Body of pancreas (tissue), 4 donors: Measurements from ENCODE around the gene MEG3. TPM values are rescaled to one million over a fixed set of nuclear protein-coding genes. Genes with fewer than 3 reads are reported as not detected.

Experiments used
- ATAC-seq: fragments of 150-250 bp; one replicate; pipeline ENCODE4 v1.9.1; 2016
- DNase-seq, 4 donors: peaks; one replicate each; pipeline ENCODE4 v3.0.0-alpha.2; 2019
- H3K27ac ChIP-seq, 4 donors: fragments of 200-600 bp; sonication (generic); 1 replicate in 3 of 4; 2 replicates in 1 of 4; pipeline versions ENCODE4 v1.5.1 to v1.6.1; 2016 to 2019; ENCODE audit warnings: mild to moderate bottlenecking in 1 of 4, mixed read lengths in 1 of 4, moderate library complexity in 1 of 4
- H3K27me3 ChIP-seq, 2 donors: fragments of 200-600 bp; sonication (generic); one replicate each; pipeline ENCODE4 v1.6.0; 2016; ENCODE audit warnings: mild to moderate bottlenecking in 1 of 2
- H3K36me3 ChIP-seq, 2 donors: fragments of 200-600 bp; sonication (generic); replicated peaks in 1 of 2; 2 replicates each; pipeline ENCODE4 v1.5.1; 2016; ENCODE audit warnings: low read depth in 2 of 2; ENCODE audit not compliant: insufficient read depth in 1 of 2
- H3K4me1 ChIP-seq: fragments of 200-600 bp; sonication (generic); one replicate; pipeline ENCODE4 v1.6.0; 2016
- H3K4me3 ChIP-seq, 2 donors: fragments of 200-600 bp; sonication (generic); 1 replicate in 1 of 2; 2 replicates in 1 of 2; pipeline ENCODE4 v1.5.1; 2016 to 2019
- H3K9me3 ChIP-seq, 3 donors: fragments of 200-600 bp; sonication (generic); 1 replicate in 2 of 3; 2 replicates in 1 of 3; pipeline ENCODE4 v1.5.1; 2016
- POLR2A ChIP-seq, 3 donors: fragments of 450-650 bp; IDR thresholded peaks; one replicate each; pipeline ENCODE4 v1.6.1; 2016; ENCODE audit warnings: antibody characterized with exemption in 3 of 3, mild to moderate bottlenecking in 2 of 3
- WGBS, 2 donors: methylation state at CpG; one replicate each; pipeline ENCODE4 v1.1.5; 2017; 5-methylcytosine and 5-hydroxymethylcytosine counted together
- intact Hi-C: fragments of 100-400 bp; cut with DNase I; formaldehyde crosslinking; loops from one replicate; pipeline ENCODE4 v1.15.1; 2023
- total RNA-seq, 2 donors: library from RNA; depleted of rRNA; stranded (reverse); fragments of >200 nt; gene quantifications; one replicate each; pipeline ENCODE4 v1.1.0, GENCODE V29; 2016
- TF ChIP-seq, protein P1 (sequence below), 7 experiments: fragments of 450-650 bp in 4 of 7; fragments of 200-600 bp in 3 of 7; sonication (generic) in 3 of 7; IDR thresholded peaks; one replicate each; pipeline ENCODE4 v1.5.1; 2016 to 2019; ENCODE audit warnings: antibody characterized with exemption in 7 of 7

Gene MEG3
- total RNA-seq, 2 donors from 2014 or later, result 150 to 537 TPM

DNA sequence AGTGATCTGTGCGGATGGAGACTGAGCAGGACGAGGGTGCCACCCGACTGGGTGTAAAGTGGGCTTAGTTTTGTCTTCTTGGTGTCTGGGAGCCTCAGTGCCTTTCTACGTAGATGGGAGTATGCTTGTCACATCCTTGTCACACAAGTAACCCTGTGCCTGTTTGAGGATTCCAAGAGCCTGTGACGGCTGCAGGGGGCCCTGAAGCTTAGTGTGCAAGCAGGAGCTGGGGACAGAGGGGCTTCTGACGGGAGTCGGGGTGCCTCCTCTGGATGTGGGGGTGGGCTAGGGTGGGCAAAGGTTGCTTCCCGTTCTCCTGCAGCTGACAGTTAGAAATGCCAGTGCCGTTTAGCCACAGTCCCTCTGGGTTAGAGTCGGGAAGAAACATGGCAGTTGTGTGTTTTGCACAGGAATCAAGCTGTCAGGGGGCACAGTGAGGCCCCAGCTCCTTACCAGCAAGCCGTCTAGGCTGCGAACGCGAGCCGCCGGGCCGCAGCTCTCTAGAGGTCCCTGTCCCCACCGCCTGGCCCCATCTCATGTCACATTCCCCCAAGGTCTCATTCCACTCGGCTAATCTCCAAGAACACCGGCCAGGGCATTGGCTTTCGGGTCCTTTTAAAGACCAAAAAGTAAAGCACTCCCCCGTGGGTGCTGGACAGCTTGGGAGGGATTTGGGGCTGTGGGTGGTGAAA, 70.6 kb downstream of the MEG3 start:
- Histone ChIP-seq H3K27ac (no peak overlapping the region), H3K27me3 (no peaks in the 10 kb centered on the region), H3K36me3 (no peaks in the 10 kb centered on the region), H3K4me3 (no peak overlapping the region), H3K9me3 (no peaks in the 10 kb centered on the region), H3K4me1 (peaks cover 20% of the 10 kb centered on the region)
- TF ChIP-seq POLR2A (IDR thresholded peaks at IDR 0.05), result no peak
- TF ChIP-seq, protein P1, sequence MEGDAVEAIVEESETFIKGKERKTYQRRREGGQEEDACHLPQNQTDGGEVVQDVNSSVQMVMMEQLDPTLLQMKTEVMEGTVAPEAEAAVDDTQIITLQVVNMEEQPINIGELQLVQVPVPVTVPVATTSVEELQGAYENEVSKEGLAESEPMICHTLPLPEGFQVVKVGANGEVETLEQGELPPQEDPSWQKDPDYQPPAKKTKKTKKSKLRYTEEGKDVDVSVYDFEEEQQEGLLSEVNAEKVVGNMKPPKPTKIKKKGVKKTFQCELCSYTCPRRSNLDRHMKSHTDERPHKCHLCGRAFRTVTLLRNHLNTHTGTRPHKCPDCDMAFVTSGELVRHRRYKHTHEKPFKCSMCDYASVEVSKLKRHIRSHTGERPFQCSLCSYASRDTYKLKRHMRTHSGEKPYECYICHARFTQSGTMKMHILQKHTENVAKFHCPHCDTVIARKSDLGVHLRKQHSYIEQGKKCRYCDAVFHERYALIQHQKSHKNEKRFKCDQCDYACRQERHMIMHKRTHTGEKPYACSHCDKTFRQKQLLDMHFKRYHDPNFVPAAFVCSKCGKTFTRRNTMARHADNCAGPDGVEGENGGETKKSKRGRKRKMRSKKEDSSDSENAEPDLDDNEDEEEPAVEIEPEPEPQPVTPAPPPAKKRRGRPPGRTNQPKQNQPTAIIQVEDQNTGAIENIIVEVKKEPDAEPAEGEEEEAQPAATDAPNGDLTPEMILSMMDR (IDR thresholded peaks at IDR 0.05), result no peak
- WGBS, 2 donors, result 51 to 65% methylated on average over 22 of the region's 22 CpGs
- ATAC-seq (no peak), DNase-seq (peak in 1 of 4 donors; percentile 6)
- intact Hi-C loops, result no loop called here

- TF ChIP-seq, protein P1 (IDR thresholded peaks at IDR 0.05), result no peak
- no peak for TF ChIP-seq POLR2A (IDR thresholded peaks at IDR 0.05)
- Histone ChIP-seq H3K27me3 (no peaks in the 10 kb centered on the region), H3K27ac (no peak overlapping the region), H3K36me3 (no peaks in the 10 kb centered on the region), H3K4me3 (no peak overlapping the region), H3K4me1 (peaks cover 20% of the 10 kb centered on the region), H3K9me3 (no peaks in the 10 kb centered on the region)
- intact Hi-C loops, result no loop called here
- no peak for ATAC-seq
- 60 to 63% methylated on average over 11 of the region's 11 CpGs for WGBS, 2 donors
- DNase-seq, result peak in 1 of 4 donors; percentile 9
These were observed 72.5 kb downstream of the MEG3 start for GRCh38 chr14:100898465-100898864.

DNA sequence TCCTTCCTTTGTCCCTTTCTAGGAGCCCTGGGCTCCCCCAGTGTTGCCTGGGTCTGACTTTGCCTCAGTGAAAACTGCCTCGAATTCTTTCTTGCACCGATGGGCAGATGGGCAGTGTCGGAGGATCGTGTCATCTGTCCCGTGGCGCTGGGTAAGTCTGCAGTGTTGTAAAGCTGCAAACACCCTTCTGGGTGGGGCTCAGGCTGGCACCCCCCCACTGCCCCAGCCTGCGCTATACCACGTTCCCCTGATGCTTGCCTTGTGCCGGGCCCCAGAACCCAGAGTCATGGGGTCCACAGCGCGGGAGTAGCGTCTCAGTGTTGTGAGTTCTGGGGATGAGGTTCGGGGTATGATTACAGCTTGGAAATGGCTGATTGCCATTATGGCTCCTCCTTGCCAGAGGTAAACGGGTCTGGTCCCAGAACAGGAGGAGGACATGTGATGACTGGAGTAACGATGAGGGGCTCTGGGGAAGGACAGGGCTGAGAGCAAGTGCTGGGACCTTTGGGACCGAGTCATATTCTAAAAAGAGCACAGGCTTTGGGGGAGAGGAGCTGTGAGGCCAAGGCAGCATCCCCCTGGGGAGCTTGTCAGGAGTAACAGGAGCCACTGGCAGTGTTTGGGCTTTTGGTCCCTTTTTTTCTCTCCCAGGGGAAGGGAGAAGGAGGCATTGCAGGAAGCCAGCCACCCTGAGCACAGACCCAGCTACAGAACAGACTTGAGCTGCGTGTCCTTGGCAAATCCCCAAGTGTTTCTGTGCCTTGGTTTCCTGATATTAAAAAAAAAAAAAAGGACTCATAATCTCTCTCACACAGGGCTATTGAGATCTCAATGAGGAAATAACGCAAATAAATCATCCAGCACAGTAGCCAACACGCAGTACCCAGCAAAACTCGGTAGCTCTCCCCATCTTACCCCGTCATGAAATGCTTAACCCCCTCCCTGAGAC, 73.3 kb downstream of the MEG3 start:
- Histone ChIP-seq H3K4me1 (peaks cover 20% of the 10 kb centered on the region), H3K4me3 (no peak overlapping the region), H3K9me3 (no peaks in the 10 kb centered on the region), H3K36me3 (no peaks in the 10 kb centered on the region), H3K27ac (no peak overlapping the region), H3K27me3 (no peaks in the 10 kb centered on the region)
- 52 to 62% methylated on average over 19 to 21 of the region's 21 CpGs for WGBS, 2 donors
- intact Hi-C loops, result no loop called here
- peak in 3 of 4 donors; percentile 44 to 51 (median 45) for DNase-seq
- peak; percentile 37 for ATAC-seq
- TF ChIP-seq POLR2A (IDR thresholded peaks at IDR 0.05), result no peak
- TF ChIP-seq, protein P1 (IDR thresholded peaks at IDR 0.05), result no peak

DNA sequence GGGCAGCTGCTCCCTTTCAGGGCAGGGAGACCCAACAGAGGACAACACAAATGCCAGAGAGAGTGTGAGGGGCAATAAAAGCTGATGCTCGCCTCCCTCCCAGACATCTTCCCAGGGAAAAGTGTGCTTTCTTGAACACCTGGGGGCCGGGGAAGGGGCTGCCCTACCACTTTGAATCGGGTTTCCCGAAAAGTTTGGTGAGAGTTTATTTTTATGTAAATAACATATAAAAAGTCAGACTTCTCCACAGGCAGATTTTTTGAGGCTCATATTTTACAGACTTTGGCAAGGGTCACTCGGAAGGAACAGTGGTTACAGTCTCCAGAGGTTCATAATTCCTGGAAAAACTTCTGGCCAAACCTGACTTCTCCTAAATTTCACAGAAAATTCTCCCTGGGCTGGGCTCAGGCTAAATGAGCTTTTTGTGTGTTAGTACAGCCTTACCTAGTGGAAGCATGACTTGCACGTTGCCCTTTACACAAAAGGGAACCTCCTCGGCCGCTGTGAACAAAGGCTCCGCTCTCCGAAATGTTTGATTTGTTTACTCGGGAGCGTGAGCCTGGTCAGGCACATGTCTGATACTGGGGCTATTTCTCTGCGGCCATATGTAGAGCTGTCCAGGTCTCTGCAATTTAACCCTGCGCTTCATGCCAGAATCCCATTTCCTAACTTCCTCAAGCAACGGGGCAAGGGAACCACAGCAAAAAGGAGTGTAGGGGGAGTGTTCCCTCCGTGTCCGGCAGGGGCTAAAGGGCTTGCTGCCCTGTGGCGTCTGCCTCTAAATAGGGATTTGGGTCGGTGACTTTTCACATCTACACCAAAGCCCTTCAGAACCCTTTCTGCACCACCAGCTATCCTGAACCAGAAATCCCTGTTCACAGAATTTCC, 74.2 kb downstream of the MEG3 start:
- DNase-seq (peak in 2 of 4 donors; percentile 19 to 21), ATAC-seq (peak; percentile 25)
- no peaks in the 10 kb centered on the region for H3K9me3 ChIP-seq
- TF ChIP-seq POLR2A (IDR thresholded peaks at IDR 0.05), result no peak
- TF ChIP-seq, protein P1 (IDR thresholded peaks at IDR 0.05), result peak in 2 of 7 experiments; percentile 15 to 22
- H3K27me3 ChIP-seq, result no peaks in the 10 kb centered on the region
- intact Hi-C loops, result no loop called here
- H3K4me3 ChIP-seq, result no peak overlapping the region
- H3K36me3 ChIP-seq, result no peaks in the 10 kb centered on the region
- no peak overlapping the region for H3K27ac ChIP-seq
- H3K4me1 ChIP-seq, result peaks cover 20% of the 10 kb centered on the region
- 21 to 35% methylated on average over 19 of the region's 19 CpGs for WGBS, 2 donors
